K562 (cell line): ENCODE results near the gene NOSTRIN. TPM values are rescaled to one million over a fixed set of nuclear protein-coding genes. Genes with fewer than 3 reads are reported as not detected.

Source experiments
- CCNT2 ChIP-seq: IDR thresholded peaks from 2 replicates; pipeline ENCODE4 v1.6.1; 2011; ENCODE audit warnings: borderline replicate concordance, low read depth, mild to moderate bottlenecking, moderate library complexity, mixed read lengths, low read length; ENCODE audit not compliant: insufficient read length; ENCODE audit errors: extremely low read depth
- CHD1 ChIP-seq: fragments of 200-600 bp; sonication (generic); IDR thresholded peaks from one replicate; pipeline ENCODE4 v1.6.1; 2012; ENCODE audit warnings: mild to moderate bottlenecking, moderate library complexity, low read length, inconsistent platforms
- CTCFL ChIP-seq: IDR thresholded peaks from 2 replicates; pipeline ENCODE4 v1.6.1; 2011; ENCODE audit warnings: borderline replicate concordance, low read depth, mild to moderate bottlenecking, moderate library complexity, low read length; ENCODE audit not compliant: insufficient read depth, poor library complexity, severe bottlenecking
- NBN ChIP-seq: fragments of 450-650 bp; IDR thresholded peaks from 2 replicates; pipeline ENCODE4 v1.6.1; 2016; ENCODE audit warnings: low read depth, mild to moderate bottlenecking
- POLR2AphosphoS5 ChIP-seq: IDR thresholded peaks from 2 replicates; pipeline ENCODE4 v1.6.1; 2011; ENCODE audit warnings: mild to moderate bottlenecking, low read depth, low read length, moderate library complexity; ENCODE audit not compliant: control insufficient read depth, insufficient read depth
- RBBP5 ChIP-seq: fragments of 200-600 bp; sonication (generic); IDR thresholded peaks from 2 replicates; pipeline ENCODE4 v1.6.1; 2012; ENCODE audit warnings: borderline replicate concordance, mild to moderate bottlenecking, low read length, control low read depth, inconsistent platforms; ENCODE audit not compliant: insufficient read depth, poor library complexity, severe bottlenecking
- SMAD4 ChIP-seq: fragments of 250-450 bp; sonication (Bioruptor Pico); conservative IDR thresholded peaks from 2 replicates; pipeline ENCODE4 v1.8.0; 2021; ENCODE audit warnings: inconsistent platforms, mild to moderate bottlenecking, moderate library complexity
- ZC3H4 ChIP-seq: sonication (generic); formaldehyde crosslinking; IDR thresholded peaks from 2 replicates; pipeline ENCODE4 v1.9.0; 2021; ENCODE audit warnings: missing genetic modification reagents, borderline replicate concordance
- ZNF318 ChIP-seq, 2 experiments: fragments of 450-650 bp; IDR thresholded peaks; 2 replicates each; pipeline ENCODE4 v1.6.1; 2016; ENCODE audit warnings: mild to moderate bottlenecking in 2 of 2, borderline replicate concordance in 1 of 2, low read depth in 1 of 2, moderate library complexity in 1 of 2
- ZNF57 ChIP-seq: fragments of 450-650 bp; formaldehyde crosslinking; IDR thresholded peaks from 2 replicates; pipeline ENCODE4 v1.4.0; 2020; ENCODE audit warnings: mild to moderate bottlenecking, moderate library complexity
- polyA plus RNA-seq, 8 experiments: library from polyadenylated mRNA; depleted of rRNA in 4 of 8; stranded (reverse) in 5 of 8; unstranded in 3 of 8; fragments of >200 nt; fragmentation: Nextera tagmentation in 2 of 8; fragmentation: Illumina TruSeq in 1 of 8; extraction: Ambion mirVana in 2 of 8; extraction: Trizol in 1 of 8; gene quantifications; 2 replicates each; pipeline versions ENCODE4 v1.2.1 to v1.2.3, GENCODE V29; 2011 to 2014; ENCODE audit warnings: inconsistent platforms in 1 of 8, missing spikeins in 1 of 8
- total RNA-seq, 7 experiments: library from RNA; depleted of rRNA in 6 of 7; stranded (reverse); fragments of >200 nt in 6 of 7; fragmentation: Illumina TruSeq in 2 of 7; extraction: Trizol in 2 of 7; gene quantifications; 2 replicates each; pipeline versions ENCODE4 v1.2.1 to v1.2.3, GENCODE V29; 2011 to 2021; ENCODE audit warnings: low replicate concordance in 1 of 7
- TF ChIP-seq, protein P1 (sequence below): sonication (generic); formaldehyde crosslinking; IDR thresholded peaks from 2 replicates; pipeline ENCODE4 v1.9.0; 2022; ENCODE audit warnings: mild to moderate bottlenecking, missing genetic modification reagents

The NOSTRIN gene
- total and polyA plus RNA-seq, 9 of the 15 experiments (the other 6 are each of a cell fraction or from before 2014, with no cell fraction given): 26.7 to 82.9 (median 56.3) TPM

- TF ChIP-seq POLR2AphosphoS5 (peak; percentile 97), CCNT2 (peak; percentile 95), ZNF318 (IDR thresholded peaks at IDR 0.05; ENCODE audit: borderline replicate concordance in 1 of 2, low read depth in 1 of 2) (peak; percentile 21 to 93; a peak in 1 of 4 replicates), ZC3H4 (CRISPR knock-in tag) (no peak), RBBP5 (peak; percentile 68), CTCFL (peak; percentile 38), SMAD4 (CRISPR knock-in tag) (peak; percentile 93), ZNF57 (no peak), NBN (peak; percentile 84), CHD1 (no peak)
- TF ChIP-seq, protein P1, sequence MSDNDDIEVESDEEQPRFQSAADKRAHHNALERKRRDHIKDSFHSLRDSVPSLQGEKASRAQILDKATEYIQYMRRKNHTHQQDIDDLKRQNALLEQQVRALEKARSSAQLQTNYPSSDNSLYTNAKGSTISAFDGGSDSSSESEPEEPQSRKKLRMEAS (CRISPR knock-in tag): peak; percentile 94
These were observed 28.5 kb upstream of the NOSTRIN start (continued) for GRCh38 chr2:168773719-168774521.
